ENCODE data around the gene TM4SF4.

TM4SF4 gene

DNA sequence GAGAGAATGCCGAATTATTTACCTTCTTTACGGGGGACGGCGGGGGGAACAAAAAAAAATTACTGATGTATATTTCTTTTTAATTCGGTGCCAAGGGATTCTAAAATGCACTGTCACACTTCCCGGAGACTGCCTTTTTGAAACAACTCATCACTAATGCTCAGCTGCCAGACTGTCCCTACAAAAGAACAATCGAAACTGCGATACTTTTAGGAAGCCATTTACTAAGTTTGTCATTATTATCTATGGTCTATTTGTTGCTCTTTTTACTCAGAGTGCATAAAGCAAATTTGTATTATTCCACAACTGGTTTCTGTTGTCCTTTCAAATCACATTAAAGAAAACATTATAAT, 60.8 kb downstream of the TM4SF4 start:
- DNase-seq (ENCODE audit: low read depth), result peak; percentile 39
- TF ChIP-seq, protein P1, sequence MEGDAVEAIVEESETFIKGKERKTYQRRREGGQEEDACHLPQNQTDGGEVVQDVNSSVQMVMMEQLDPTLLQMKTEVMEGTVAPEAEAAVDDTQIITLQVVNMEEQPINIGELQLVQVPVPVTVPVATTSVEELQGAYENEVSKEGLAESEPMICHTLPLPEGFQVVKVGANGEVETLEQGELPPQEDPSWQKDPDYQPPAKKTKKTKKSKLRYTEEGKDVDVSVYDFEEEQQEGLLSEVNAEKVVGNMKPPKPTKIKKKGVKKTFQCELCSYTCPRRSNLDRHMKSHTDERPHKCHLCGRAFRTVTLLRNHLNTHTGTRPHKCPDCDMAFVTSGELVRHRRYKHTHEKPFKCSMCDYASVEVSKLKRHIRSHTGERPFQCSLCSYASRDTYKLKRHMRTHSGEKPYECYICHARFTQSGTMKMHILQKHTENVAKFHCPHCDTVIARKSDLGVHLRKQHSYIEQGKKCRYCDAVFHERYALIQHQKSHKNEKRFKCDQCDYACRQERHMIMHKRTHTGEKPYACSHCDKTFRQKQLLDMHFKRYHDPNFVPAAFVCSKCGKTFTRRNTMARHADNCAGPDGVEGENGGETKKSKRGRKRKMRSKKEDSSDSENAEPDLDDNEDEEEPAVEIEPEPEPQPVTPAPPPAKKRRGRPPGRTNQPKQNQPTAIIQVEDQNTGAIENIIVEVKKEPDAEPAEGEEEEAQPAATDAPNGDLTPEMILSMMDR (conservative IDR thresholded peaks at IDR 0.05; ENCODE audit: control insufficient read depth, insufficient read depth, low read depth, low read length), result no peak
- no peak overlapping the region for H3K4me3 ChIP-seq (ENCODE audit: control insufficient read depth, low read depth, low read length)

DNA sequence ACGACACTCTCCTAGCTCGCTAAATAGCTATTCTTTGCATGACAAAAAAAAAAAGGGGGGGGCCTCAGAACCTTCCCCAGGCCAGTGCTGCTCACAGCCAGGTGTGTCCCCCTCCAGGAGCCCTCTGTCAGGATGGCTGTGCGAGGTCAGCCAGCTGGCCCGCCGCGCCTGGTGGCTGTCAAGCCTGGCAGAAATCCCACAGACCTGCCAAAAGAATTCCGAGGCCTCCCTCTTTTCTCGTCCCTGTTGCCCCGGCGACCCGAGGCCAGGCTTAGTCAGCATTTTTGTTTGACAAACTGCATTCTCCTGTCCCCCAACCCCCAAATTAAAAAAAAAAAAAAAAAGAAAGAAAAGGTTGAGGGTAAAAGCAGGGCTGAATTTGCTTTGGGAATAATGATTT, 61.9 kb downstream of the TM4SF4 start:
- H3K4me3 ChIP-seq (ENCODE audit: control insufficient read depth, low read depth, low read length), result no peak overlapping the region
- no peak for DNase-seq (ENCODE audit: low read depth)
- TF ChIP-seq, protein P1 (conservative IDR thresholded peaks at IDR 0.05; ENCODE audit: control insufficient read depth, insufficient read depth, low read depth, low read length), result no peak

DNA sequence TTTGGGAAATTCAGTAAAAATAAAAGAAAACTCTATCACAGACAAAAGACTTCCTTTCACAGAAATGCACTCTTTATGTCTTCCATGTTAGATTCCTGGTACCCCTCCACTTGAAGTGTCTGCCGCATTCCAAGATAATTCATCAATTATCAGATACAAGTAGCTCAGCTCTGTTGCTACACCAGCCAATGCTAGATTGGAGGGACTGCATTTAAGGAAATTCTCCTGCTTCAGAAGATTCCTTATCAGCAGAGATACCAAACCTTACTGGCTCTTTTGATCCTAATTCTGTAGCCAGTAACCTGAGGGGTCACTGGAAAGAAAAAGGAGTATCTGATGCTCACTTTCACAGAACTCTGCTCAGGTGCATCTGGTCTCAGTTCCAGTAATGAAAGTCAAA, 63.9 kb downstream of the TM4SF4 start:
- no peak overlapping the region for H3K4me3 ChIP-seq (ENCODE audit: control insufficient read depth, low read depth, low read length)
- DNase-seq (ENCODE audit: low read depth), result no peak
- TF ChIP-seq, protein P1 (conservative IDR thresholded peaks at IDR 0.05; ENCODE audit: control insufficient read depth, insufficient read depth, low read depth, low read length), result no peak

DNA sequence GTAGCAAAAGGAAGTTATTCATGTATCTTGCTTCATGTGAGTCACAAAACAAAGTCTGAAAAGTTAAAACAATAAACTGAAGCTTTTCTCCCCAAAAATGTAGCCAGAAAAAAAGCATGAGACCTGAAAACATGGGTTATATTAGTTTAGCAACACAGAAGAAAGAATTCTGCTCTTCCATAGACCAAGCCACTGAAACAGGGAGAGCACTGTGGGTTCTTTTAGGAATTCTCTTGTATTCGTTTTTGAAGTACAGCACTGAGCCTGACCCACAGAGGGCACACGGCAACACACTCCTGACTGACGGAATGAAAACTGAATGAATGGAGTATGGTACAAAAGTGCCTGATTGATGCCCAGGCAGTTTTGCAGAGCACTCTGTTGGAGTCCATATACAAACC, 66.6 kb downstream of the TM4SF4 start:
- TF ChIP-seq, protein P1 (conservative IDR thresholded peaks at IDR 0.05; ENCODE audit: control insufficient read depth, insufficient read depth, low read depth, low read length), result peak; percentile 22
- no peak overlapping the region for H3K4me3 ChIP-seq (ENCODE audit: control insufficient read depth, low read depth, low read length)
- no peak for DNase-seq (ENCODE audit: low read depth)

DNA sequence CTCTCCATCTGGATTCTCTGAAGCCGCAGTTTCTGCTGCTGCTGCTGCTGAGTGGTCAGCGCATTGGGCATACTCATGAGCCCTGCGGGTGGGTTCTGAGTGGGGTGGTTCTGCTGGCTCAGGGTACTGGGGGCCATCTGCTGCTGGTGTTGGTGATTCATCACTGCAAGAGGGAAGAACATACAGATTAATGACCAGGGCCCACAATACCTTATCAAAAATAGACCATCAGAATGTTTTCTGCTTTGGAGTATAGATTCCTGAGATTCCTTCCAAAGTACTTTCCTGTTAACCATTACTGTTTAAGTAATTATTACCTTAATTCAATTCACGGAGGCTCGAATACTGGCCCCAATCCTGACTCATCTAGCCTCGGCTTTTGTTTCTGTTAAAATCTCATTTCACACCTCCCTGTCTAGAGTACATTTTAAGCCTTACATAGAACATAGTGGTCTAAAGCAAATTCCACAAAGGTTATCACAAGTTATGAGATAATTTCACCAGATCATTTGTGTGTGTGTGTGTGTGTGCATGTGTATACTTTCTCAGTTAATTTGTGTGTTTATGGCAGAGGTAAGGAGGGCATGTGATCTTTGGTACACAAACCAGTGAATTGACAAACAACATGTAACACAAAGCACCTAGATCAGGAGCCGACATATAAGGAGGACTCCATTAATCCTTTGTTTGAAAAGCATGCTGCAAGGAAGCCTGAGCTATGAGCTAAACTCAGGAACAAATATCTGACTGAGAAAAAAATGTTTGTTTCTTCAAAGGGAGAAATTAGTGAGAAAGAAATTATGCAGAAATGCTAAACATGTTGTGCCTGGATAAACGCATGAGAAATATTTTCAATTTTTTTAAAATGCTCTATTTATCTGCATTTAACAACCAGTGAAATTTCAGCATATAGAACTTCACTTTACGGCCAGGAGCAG, 68.1 kb downstream of the TM4SF4 start:
- no peak for DNase-seq (ENCODE audit: low read depth)
- TF ChIP-seq, protein P1 (conservative IDR thresholded peaks at IDR 0.05; ENCODE audit: control insufficient read depth, insufficient read depth, low read depth, low read length), result no peak
- no peak overlapping the region for H3K4me3 ChIP-seq (ENCODE audit: control insufficient read depth, low read depth, low read length)

DNA sequence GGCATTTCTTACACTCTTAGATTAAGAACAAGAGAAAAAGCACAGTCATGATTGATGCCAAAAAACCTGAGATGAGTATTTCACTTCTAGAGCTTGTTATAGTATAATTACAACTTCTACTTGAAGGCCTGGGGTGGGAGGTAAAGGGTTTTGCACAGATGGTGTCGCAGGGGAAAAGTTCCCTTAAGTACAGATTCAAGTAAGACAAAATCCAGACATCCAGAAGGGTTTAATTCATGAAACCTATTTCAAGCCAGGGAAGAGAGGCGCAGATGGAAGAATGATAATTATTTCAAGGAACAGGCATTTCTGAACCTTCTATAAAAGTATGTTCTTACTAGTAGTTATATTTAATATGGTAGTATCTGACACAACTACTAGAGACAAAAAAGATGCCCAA, 70.6 kb downstream of the TM4SF4 start:
- TF ChIP-seq, protein P1 (conservative IDR thresholded peaks at IDR 0.05; ENCODE audit: control insufficient read depth, insufficient read depth, low read depth, low read length), result no peak
- no peak overlapping the region for H3K4me3 ChIP-seq (ENCODE audit: control insufficient read depth, low read depth, low read length)
- no peak for DNase-seq (ENCODE audit: low read depth)

All from fibroblast of mammary gland (primary cell).